ENCODE measurements around the gene GHSR. TPM values are rescaled to one million over a fixed set of nuclear protein-coding genes. Genes with fewer than 3 reads are reported as not detected.

The GHSR gene
- total RNA-seq, 2 experiments from 2014 or later: not detected

DNA sequence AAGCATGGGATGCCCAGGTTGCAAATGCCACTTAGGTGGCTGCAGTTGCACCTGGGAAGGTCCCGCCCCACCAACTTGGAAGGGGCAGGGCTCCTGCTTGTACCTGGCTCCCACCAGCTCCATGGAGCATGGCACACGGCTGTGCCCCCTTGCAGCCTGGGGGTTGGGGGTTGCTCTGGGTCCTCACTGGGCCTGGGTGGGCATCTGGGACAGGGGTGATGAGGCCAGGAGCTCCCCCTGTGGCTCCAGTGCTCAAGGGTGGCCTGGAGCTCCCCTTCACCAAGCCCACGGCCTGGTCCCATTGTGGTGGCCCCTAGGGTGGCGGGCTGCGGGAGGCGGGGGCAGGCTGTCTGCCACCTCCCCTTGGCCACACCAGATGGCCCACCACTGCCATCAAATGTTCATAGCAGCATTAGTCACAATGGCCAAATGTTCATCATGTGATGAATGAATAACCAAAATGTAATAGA, 36.7 kb downstream of the GHSR start:
- no peaks in the 10 kb centered on the region for H3K4me1 ChIP-seq (ENCODE audit: insufficient read depth, low read length, poor library complexity, severe bottlenecking)
- POLR2A ChIA-PET: no interaction called here
- no TSS peak for BruUV-seq (replicated peaks)
- no peak overlapping the region for H3K4me3 ChIP-seq (ENCODE audit: low read depth, low read length, poor library complexity, severe bottlenecking)
- H3K79me2 ChIP-seq (ENCODE audit: insufficient read depth, low read depth, low read length): no peaks in the 10 kb centered on the region
- H3K27ac ChIP-seq (ENCODE audit: low read depth, low read length, poor library complexity, severe bottlenecking): no peak overlapping the region
- H3K9me3 ChIP-seq (ENCODE audit: low read length): no peaks in the 10 kb centered on the region
- no peak for TF ChIP-seq EZH2phosphoT487 (IDR thresholded peaks at IDR 0.05; ENCODE audit: borderline replicate concordance, low read depth, low read length)
- TF ChIP-seq, protein P1, sequence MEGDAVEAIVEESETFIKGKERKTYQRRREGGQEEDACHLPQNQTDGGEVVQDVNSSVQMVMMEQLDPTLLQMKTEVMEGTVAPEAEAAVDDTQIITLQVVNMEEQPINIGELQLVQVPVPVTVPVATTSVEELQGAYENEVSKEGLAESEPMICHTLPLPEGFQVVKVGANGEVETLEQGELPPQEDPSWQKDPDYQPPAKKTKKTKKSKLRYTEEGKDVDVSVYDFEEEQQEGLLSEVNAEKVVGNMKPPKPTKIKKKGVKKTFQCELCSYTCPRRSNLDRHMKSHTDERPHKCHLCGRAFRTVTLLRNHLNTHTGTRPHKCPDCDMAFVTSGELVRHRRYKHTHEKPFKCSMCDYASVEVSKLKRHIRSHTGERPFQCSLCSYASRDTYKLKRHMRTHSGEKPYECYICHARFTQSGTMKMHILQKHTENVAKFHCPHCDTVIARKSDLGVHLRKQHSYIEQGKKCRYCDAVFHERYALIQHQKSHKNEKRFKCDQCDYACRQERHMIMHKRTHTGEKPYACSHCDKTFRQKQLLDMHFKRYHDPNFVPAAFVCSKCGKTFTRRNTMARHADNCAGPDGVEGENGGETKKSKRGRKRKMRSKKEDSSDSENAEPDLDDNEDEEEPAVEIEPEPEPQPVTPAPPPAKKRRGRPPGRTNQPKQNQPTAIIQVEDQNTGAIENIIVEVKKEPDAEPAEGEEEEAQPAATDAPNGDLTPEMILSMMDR (conservative IDR thresholded peaks at IDR 0.05; ENCODE audit: low read length): no peak
- no peaks in the 10 kb centered on the region for H3K9me2 ChIP-seq (ENCODE audit: insufficient read depth, low read length)
- intact Hi-C loops (cut with micrococcal nuclease; ENCODE audit: unreplicated experiment): no loop called here
- H4K20me1 ChIP-seq (ENCODE audit: insufficient read depth, low read length): no peaks in the 10 kb centered on the region
- H3K36me3 ChIP-seq (ENCODE audit: insufficient read depth, low read length): no peaks in the 10 kb centered on the region
- no peak for DNase-seq (ENCODE audit: low spot score)
- H3K4me2 ChIP-seq (ENCODE audit: low read length): no peak overlapping the region
- CTCF ChIA-PET (ENCODE audit: unreplicated experiment): no interaction called here
- no peak overlapping the region for H2AFZ ChIP-seq (ENCODE audit: low read length)

DNA sequence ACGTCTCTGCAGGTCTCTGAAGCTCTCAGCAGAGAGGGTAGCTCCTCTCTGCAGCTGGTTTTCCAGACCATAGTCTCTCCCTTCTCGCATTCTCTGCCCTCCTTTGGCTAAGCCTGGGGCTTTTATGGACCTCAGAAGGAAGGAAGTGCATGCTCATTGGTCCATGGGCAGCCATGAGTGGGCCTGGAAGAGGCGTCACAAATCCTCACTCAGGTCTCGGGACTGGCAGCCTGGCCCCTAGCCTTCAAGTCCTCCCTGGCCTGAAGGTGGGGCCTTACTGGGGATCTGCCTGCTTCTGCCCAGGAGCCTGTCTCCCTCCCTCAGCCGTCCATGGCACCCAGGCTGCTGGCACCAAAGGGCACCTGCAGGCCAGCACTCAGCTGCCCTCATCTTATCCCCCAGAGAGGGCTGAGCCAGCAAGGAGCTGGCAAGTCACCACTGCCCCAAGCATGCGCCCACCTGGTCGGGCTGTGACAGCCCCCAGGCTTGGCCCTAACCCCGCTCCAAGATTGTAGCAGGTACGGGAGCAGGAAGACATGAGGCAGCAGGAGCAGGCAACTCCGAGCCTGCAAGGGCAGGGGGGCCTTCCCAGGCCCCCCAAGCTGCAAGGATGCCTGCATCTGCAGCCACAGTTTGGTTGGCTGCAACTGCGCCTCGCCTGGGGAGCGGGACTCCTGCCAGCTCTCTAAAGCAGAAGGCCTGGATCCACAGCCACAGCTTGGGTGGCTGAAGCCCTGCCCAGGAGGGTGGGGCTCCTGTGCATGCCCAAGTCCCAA, 37.4 kb downstream of the GHSR start:
- ChIA-PET CTCF (ENCODE audit: unreplicated experiment) (no interaction called here), POLR2A (no interaction called here)
- Histone ChIP-seq H2AFZ (ENCODE audit: low read length) (no peak overlapping the region), H3K4me3 (ENCODE audit: low read depth, low read length, poor library complexity, severe bottlenecking) (no peak overlapping the region), H3K27ac (ENCODE audit: low read depth, low read length, poor library complexity, severe bottlenecking) (no peak overlapping the region), H3K4me1 (ENCODE audit: insufficient read depth, low read length, poor library complexity, severe bottlenecking) (no peaks in the 10 kb centered on the region), H3K36me3 (ENCODE audit: insufficient read depth, low read length) (no peaks in the 10 kb centered on the region), H3K9me2 (ENCODE audit: insufficient read depth, low read length) (no peaks in the 10 kb centered on the region), H4K20me1 (ENCODE audit: insufficient read depth, low read length) (no peaks in the 10 kb centered on the region), H3K79me2 (ENCODE audit: insufficient read depth, low read depth, low read length) (no peaks in the 10 kb centered on the region), H3K4me2 (ENCODE audit: low read length) (no peak overlapping the region), H3K9me3 (ENCODE audit: low read length) (no peaks in the 10 kb centered on the region)
- intact Hi-C loops (cut with micrococcal nuclease; ENCODE audit: unreplicated experiment): no loop called here
- DNase-seq (ENCODE audit: low spot score): no peak
- no peak for TF ChIP-seq EZH2phosphoT487 (IDR thresholded peaks at IDR 0.05; ENCODE audit: borderline replicate concordance, low read depth, low read length)
- TF ChIP-seq, protein P1 (conservative IDR thresholded peaks at IDR 0.05; ENCODE audit: low read length): no peak
- BruUV-seq (replicated peaks): no TSS peak

DNA sequence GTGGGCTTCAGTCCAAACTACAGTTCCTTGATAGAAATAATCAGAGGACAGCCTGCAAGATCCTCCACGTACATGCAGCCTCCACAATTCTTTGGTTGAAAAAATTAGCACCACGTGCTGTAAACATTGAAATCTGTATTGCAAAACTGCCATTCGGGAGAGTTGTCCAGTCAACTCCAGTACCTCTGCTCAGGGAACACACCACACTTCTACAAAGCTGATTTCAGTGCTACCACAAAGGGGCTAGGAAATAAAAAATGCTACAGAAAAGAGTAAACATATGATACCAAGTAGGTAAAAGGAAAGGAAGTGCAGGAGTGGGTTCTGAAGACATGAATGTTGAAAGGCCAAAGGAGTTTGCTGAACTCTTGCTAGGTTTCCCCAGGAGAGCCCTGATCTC, 40.4 kb downstream of the GHSR start:
- no peaks in the 10 kb centered on the region for H4K20me1 ChIP-seq (ENCODE audit: insufficient read depth, low read length)
- no peaks in the 10 kb centered on the region for H3K9me3 ChIP-seq (ENCODE audit: low read length)
- H3K9me2 ChIP-seq (ENCODE audit: insufficient read depth, low read length): no peaks in the 10 kb centered on the region
- no peaks in the 10 kb centered on the region for H3K79me2 ChIP-seq (ENCODE audit: insufficient read depth, low read depth, low read length)
- no peak overlapping the region for H3K4me2 ChIP-seq (ENCODE audit: low read length)
- ChIA-PET POLR2A (no interaction called here), CTCF (ENCODE audit: unreplicated experiment) (no interaction called here)
- no peak for TF ChIP-seq EZH2phosphoT487 (IDR thresholded peaks at IDR 0.05; ENCODE audit: borderline replicate concordance, low read depth, low read length)
- TF ChIP-seq, protein P1 (conservative IDR thresholded peaks at IDR 0.05; ENCODE audit: low read length): no peak
- BruUV-seq (replicated peaks): no TSS peak
- H3K4me1 ChIP-seq (ENCODE audit: insufficient read depth, low read length, poor library complexity, severe bottlenecking): no peaks in the 10 kb centered on the region
- H3K36me3 ChIP-seq (ENCODE audit: insufficient read depth, low read length): no peaks in the 10 kb centered on the region
- DNase-seq (ENCODE audit: low spot score): no peak
- intact Hi-C loops (cut with micrococcal nuclease; ENCODE audit: unreplicated experiment): no loop called here
- no peak overlapping the region for H3K4me3 ChIP-seq (ENCODE audit: low read depth, low read length, poor library complexity, severe bottlenecking)
- no peak overlapping the region for H3K27ac ChIP-seq (ENCODE audit: low read depth, low read length, poor library complexity, severe bottlenecking)
- no peak overlapping the region for H2AFZ ChIP-seq (ENCODE audit: low read length)

All from OCI-LY7 (cell line).